ENCODE data around the gene PCDH17.

DNA sequence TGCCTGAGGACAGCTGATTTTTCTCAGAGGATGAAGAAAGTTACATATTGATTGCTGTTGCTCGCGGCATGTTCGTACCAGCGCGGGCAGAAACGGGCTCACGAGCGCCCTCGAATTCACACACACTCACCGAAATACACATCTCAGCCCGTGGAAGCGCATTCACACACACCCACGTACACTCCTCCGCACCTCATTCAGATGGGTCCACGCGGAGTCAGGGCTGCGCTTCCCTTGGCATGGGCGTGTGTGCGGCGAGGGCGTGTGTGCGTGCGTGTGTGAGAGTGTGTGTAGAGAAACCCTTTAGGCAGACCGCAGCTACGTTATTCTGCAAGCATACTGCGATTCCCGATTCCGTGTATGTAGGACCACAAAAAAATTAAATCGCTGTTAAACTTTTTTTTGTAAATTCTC lies 2.1 kb upstream of the PCDH17 start:
- TF ChIP-seq, protein P1, sequence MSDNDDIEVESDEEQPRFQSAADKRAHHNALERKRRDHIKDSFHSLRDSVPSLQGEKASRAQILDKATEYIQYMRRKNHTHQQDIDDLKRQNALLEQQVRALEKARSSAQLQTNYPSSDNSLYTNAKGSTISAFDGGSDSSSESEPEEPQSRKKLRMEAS (IDR thresholded peaks at IDR 0.05), result no peak
- TF ChIP-seq POLR2A (IDR thresholded peaks at IDR 0.05; ENCODE audit: low read length), result no peak
- no peak for TF ChIP-seq CHD4 (IDR thresholded peaks at IDR 0.05; ENCODE audit: borderline replicate concordance)
- TF ChIP-seq, protein P2, sequence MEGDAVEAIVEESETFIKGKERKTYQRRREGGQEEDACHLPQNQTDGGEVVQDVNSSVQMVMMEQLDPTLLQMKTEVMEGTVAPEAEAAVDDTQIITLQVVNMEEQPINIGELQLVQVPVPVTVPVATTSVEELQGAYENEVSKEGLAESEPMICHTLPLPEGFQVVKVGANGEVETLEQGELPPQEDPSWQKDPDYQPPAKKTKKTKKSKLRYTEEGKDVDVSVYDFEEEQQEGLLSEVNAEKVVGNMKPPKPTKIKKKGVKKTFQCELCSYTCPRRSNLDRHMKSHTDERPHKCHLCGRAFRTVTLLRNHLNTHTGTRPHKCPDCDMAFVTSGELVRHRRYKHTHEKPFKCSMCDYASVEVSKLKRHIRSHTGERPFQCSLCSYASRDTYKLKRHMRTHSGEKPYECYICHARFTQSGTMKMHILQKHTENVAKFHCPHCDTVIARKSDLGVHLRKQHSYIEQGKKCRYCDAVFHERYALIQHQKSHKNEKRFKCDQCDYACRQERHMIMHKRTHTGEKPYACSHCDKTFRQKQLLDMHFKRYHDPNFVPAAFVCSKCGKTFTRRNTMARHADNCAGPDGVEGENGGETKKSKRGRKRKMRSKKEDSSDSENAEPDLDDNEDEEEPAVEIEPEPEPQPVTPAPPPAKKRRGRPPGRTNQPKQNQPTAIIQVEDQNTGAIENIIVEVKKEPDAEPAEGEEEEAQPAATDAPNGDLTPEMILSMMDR (IDR thresholded peaks at IDR 0.05), result no peak
- TF ChIP-seq SREBF2 (IDR thresholded peaks at IDR 0.05), result no peak

All from A549 (cell line).